HepG2 (cell line): ENCODE results near the gene MT1F.

Experiments used
- E2F1 ChIP-seq: sonication (generic); formaldehyde crosslinking; IDR thresholded peaks from 2 replicates; pipeline ENCODE4 v1.5.0; 2020; ENCODE audit warnings: missing genetic modification reagents
- PAWR ChIP-seq: sonication (generic); formaldehyde crosslinking; IDR thresholded peaks from 2 replicates; pipeline ENCODE4 v1.4.0; 2020; ENCODE audit warnings: missing genetic modification reagents, mild to moderate bottlenecking, borderline replicate concordance
- PHF21A ChIP-seq: sonication (generic); formaldehyde crosslinking; IDR thresholded peaks from 2 replicates; pipeline ENCODE4 v1.5.0; 2020; ENCODE audit warnings: mild to moderate bottlenecking, missing genetic modification reagents

DNA sequence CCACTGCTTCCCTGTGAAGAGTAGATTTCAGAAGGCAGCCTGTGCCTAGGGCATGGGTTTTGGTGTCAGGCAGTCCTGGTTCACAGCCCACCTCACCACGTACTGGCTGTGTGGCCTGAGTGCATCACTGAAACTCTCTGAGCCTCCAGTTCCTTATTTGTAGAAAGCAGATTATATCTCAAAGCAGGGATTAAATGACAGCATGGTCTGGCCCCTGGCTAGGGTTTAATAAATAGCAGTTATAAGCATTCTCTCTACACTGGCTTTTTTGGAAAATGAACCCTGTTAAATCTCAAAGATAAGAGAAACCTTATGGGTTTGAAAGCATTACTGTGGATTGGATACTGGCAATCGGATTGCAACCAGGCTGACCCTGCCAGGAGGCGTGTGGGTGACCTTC is 28.2 kb upstream of the MT1F start:
- TF ChIP-seq PAWR (no peak), E2F1 (CRISPR knock-in tag) (no peak), PHF21A (CRISPR knock-in tag) (no peak)
